Measurements from ENCODE around the gene LHX2.

Gene LHX2

GRCh38 chr9:124000161-124000783 lies 11.3 kb upstream of the LHX2 start:
- no peak for DNase-seq (ENCODE audit: low read depth)
- no peak overlapping the region for H3K4me3 ChIP-seq (replicated peaks; ENCODE audit: low read depth, low read length)
- no peak for TF ChIP-seq CTCF (IDR thresholded peaks at IDR 0.05; ENCODE audit: low read length, missing control alignments)

- H3K4me3 ChIP-seq (replicated peaks; ENCODE audit: low read depth, low read length) = no peak overlapping the region
- TF ChIP-seq CTCF (IDR thresholded peaks at IDR 0.05; ENCODE audit: low read length, missing control alignments) = no peak
- DNase-seq (ENCODE audit: low read depth) = no peak
Measured at GRCh38 chr9:124000784-124001457, 10.6 kb upstream of the LHX2 start.

- no peak for TF ChIP-seq CTCF (IDR thresholded peaks at IDR 0.05; ENCODE audit: low read length, missing control alignments)
- DNase-seq (ENCODE audit: low read depth) = no peak
- H3K4me3 ChIP-seq (replicated peaks; ENCODE audit: low read depth, low read length) = no peak overlapping the region
Measured at GRCh38 chr9:124001458-124001799, 10.1 kb upstream of the LHX2 start.

GRCh38 chr9:124001866-124002525 lies 9.6 kb upstream of the LHX2 start:
- no peak overlapping the region for H3K4me3 ChIP-seq (replicated peaks; ENCODE audit: low read depth, low read length)
- DNase-seq (ENCODE audit: low read depth) = no peak
- TF ChIP-seq CTCF (IDR thresholded peaks at IDR 0.05; ENCODE audit: low read length, missing control alignments) = no peak

GRCh38 chr9:124003636-124004349 lies 7.8 kb upstream of the LHX2 start:
- no peak for DNase-seq (ENCODE audit: low read depth)
- TF ChIP-seq CTCF (IDR thresholded peaks at IDR 0.05; ENCODE audit: low read length, missing control alignments) = no peak
- H3K4me3 ChIP-seq (replicated peaks; ENCODE audit: low read depth, low read length) = no peak overlapping the region

- TF ChIP-seq CTCF (IDR thresholded peaks at IDR 0.05; ENCODE audit: low read length, missing control alignments) = no peak
- H3K4me3 ChIP-seq (replicated peaks; ENCODE audit: low read depth, low read length) = no peak overlapping the region
- no peak for DNase-seq (ENCODE audit: low read depth)
Measured at GRCh38 chr9:124004593-124004992, 7.0 kb upstream of the LHX2 start.
